Kidney (tissue), 14 donors: ENCODE results near the gene EIF6. TPM values are rescaled to one million over a fixed set of nuclear protein-coding genes. Genes with fewer than 3 reads are reported as not detected.
A peak's percentile ranks its signal among the peaks of the same experiment; 100 is the strongest.

Source experiments
- DNase-seq, 5 donors: peaks; one replicate each; pipeline ENCODE4 v3.0.0-alpha.2; 2013 to 2020
- FAIRE-seq: peaks from 2 replicates; lab custom pipeline; 2012; peaks lifted over from hg19 to GRCh38; lab: Jason Lieb, UNC
- H3K27ac ChIP-seq, 2 donors: one replicate each; pipeline ENCODE4 v1.7.0; 2013; ENCODE audit warnings: low read depth in 2 of 2, low read length in 2 of 2, inconsistent platforms in 1 of 2
- H3K27me3 ChIP-seq: one replicate; pipeline ENCODE4 v1.7.1; 2013; ENCODE audit warnings: low read length, inconsistent platforms; ENCODE audit not compliant: control insufficient read depth, insufficient read depth
- H3K36me3 ChIP-seq, 3 donors: one replicate each; pipeline versions ENCODE4 v1.7.0 to v1.7.1; 2013; ENCODE audit warnings: low read length in 3 of 3, control low read depth in 1 of 3, inconsistent platforms in 1 of 3; ENCODE audit not compliant: insufficient read depth in 3 of 3, control insufficient read depth in 2 of 3
- H3K4me1 ChIP-seq, 3 donors: one replicate each; pipeline versions ENCODE4 v1.7.0 to v1.7.1; 2013; ENCODE audit warnings: low read length in 3 of 3, inconsistent platforms in 1 of 3, low read depth in 1 of 3; ENCODE audit not compliant: control insufficient read depth in 2 of 3, insufficient read depth in 2 of 3
- H3K4me3 ChIP-seq, 3 donors: one replicate each; pipeline versions ENCODE4 v1.7.0 to v1.8.1; 2013; ENCODE audit warnings: low read length in 3 of 3, control low read depth in 1 of 3, inconsistent platforms in 1 of 3
- H3K9ac ChIP-seq, 3 donors: one replicate each; pipeline versions ENCODE4 v1.7.0 to v1.7.1; 2013; ENCODE audit warnings: low read length in 3 of 3, control low read depth in 1 of 3, inconsistent platforms in 1 of 3
- H3K9me3 ChIP-seq, 3 donors: one replicate each; pipeline versions ENCODE4 v1.7.0 to v1.7.1; 2013; ENCODE audit warnings: low read length in 3 of 3, control low read depth in 1 of 3, inconsistent platforms in 1 of 3; ENCODE audit not compliant: control insufficient read depth in 2 of 3, insufficient read depth in 1 of 3
- CTCF ChIP-seq: IDR thresholded peaks from 3 replicates; pipeline ENCODE4 v1.5.1; 2012; ENCODE audit warnings: mild to moderate bottlenecking, moderate library complexity, borderline replicate concordance; ENCODE audit not compliant: insufficient read depth; ENCODE audit errors: extremely low read depth
- intact Hi-C: fragments of 100-400 bp; cut with DNase I; formaldehyde crosslinking; loops from one replicate; pipeline ENCODE4 v1.11.1; 2022
- polyA plus RNA-seq: library from polyadenylated mRNA; stranded (reverse); fragments of 350-450 nt; fragmentation: Illumina TruSeq; extraction: RNeasy Lipid Tissue Mini Kit (QIAGEN cat#74804); gene quantifications from one replicate; pipeline ENCODE4 v1.2.3, GENCODE V29; 2014; ENCODE audit warnings: low read depth, low replicate concordance; ENCODE audit not compliant: insufficient read depth
- total RNA-seq: library from RNA; stranded (reverse); fragmentation: NEBNext Ultra II Directional; extraction: Animal tissue kit (Norgen Biotek cat#: 25700); gene quantifications from one replicate; pipeline ENCODE4 v1.2.1, GENCODE V29; 2021
- donor health status: control.
- donor health status: control.
- donor health status: control.
- donor health status: control.
- donor health status: control.
- donor health status: DM: yes; HTN: yes; CAD: no.
- donor health status: Normal renal cell carcinoma (clear cell type).

EIF6 gene
- total and polyA plus RNA-seq, 2 donors from 2014 or later = 114 to 254 TPM

GRCh38 chr20:35277531-35278395, 6.8 kb downstream of the EIF6 start, which contains the start of gene MMP24OS:
Gene MMP24OS, minus strand, starts transcription at chr20:35278122. Its CDS starts 193 bp downstream, at chr20:35277929.
- DNase-seq (peak; percentile 92 to 97 (median 96)), FAIRE-seq (no peak)
- peaks cover 0 to 28% (median 16%) of the 10 kb centered on the region in 3 donors for H3K4me1 ChIP-seq
- intact Hi-C loops = no loop called here
- peak within 1 kb of the TSS; percentile 77 to 93 (median 87) for H3K4me3 ChIP-seq
- peak within 1 kb of the TSS; percentile 68 to 96 (median 93) for H3K9ac ChIP-seq
- H3K27me3 ChIP-seq = no peaks in the 10 kb centered on the region
- no peak for TF ChIP-seq CTCF
- peak within 1 kb of the TSS; percentile 96 for H3K27ac ChIP-seq
- peaks cover 9 to 43% (median 24%) of the 10 kb centered on the region in 3 donors for H3K36me3 ChIP-seq
- H3K9me3 ChIP-seq = no peaks in the 10 kb centered on the region

GRCh38 chr20:35277127-35277526, 7.4 kb downstream of the EIF6 start:
- TF ChIP-seq CTCF = no peak
- H3K9ac ChIP-seq = peak overlapping the region; percentile 68 to 96 (median 93)
- no peaks in the 10 kb centered on the region for H3K9me3 ChIP-seq
- peaks cover 0 to 28% (median 16%) of the 10 kb centered on the region in 3 donors for H3K4me1 ChIP-seq
- peak overlapping the region; percentile 96 for H3K27ac ChIP-seq
- intact Hi-C loops = no loop called here
- no peaks in the 10 kb centered on the region for H3K27me3 ChIP-seq
- FAIRE-seq (no peak), DNase-seq (peak in 1 of 5 donors; percentile 79)
- H3K36me3 ChIP-seq = peaks cover 9 to 47% (median 24%) of the 10 kb centered on the region in 3 donors
- peak overlapping the region; percentile 77 to 93 (median 87) for H3K4me3 ChIP-seq

GRCh38 chr20:35276408-35276807, 8.2 kb downstream of the EIF6 start:
- intact Hi-C loops = no loop called here
- DNase-seq (no peak), FAIRE-seq (no peak)
- peak overlapping the region in 1 of 3 donors; percentile 96 for H3K9ac ChIP-seq
- peak overlapping the region; percentile 96 for H3K27ac ChIP-seq
- peaks cover 9 to 52% (median 26%) of the 10 kb centered on the region in 3 donors for H3K36me3 ChIP-seq
- peak overlapping the region in 2 of 3 donors; percentile 87 to 93 for H3K4me3 ChIP-seq
- TF ChIP-seq CTCF = no peak
- H3K4me1 ChIP-seq = peaks cover 0 to 28% (median 16%) of the 10 kb centered on the region in 3 donors
- no peaks in the 10 kb centered on the region for H3K27me3 ChIP-seq
- no peaks in the 10 kb centered on the region for H3K9me3 ChIP-seq
